ENCODE results near the gene MTCL1.

DNA sequence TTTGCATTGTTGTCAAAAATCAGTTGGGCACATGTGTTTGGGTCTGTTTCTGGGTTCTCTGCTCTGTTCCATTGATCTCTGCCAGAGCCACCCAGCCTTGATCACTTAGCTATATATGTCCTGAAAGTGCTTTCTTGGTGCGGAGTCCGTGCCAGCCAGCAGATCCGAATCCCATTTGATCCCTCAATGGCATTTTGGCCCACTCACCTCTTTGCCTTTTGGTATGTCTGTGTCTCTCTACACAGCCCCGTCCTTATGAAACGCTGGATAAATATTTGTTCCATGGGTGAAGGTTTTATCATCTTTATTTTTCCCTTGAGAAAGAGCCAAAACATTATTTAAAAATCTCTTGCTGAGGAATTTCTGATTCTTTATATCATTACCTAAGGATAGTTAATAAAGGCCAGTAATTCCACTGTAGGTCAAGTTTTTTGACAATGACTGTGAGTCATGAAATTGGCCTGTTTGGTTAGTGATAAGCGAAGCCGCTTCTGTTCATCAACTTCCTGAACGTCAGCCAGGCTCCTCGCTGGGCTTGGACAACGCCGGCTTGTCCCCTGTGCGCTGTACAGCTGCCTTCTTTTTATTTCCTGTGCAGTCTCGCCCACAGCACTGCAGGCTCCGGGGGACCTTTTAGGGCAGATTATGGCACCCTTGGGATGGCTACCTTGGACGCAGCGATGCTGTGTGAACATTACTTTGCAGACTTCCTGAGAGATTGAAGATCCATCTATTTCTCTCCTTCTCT lies 24.9 kb downstream of the MTCL1 start:
- TF ChIP-seq, protein P1, sequence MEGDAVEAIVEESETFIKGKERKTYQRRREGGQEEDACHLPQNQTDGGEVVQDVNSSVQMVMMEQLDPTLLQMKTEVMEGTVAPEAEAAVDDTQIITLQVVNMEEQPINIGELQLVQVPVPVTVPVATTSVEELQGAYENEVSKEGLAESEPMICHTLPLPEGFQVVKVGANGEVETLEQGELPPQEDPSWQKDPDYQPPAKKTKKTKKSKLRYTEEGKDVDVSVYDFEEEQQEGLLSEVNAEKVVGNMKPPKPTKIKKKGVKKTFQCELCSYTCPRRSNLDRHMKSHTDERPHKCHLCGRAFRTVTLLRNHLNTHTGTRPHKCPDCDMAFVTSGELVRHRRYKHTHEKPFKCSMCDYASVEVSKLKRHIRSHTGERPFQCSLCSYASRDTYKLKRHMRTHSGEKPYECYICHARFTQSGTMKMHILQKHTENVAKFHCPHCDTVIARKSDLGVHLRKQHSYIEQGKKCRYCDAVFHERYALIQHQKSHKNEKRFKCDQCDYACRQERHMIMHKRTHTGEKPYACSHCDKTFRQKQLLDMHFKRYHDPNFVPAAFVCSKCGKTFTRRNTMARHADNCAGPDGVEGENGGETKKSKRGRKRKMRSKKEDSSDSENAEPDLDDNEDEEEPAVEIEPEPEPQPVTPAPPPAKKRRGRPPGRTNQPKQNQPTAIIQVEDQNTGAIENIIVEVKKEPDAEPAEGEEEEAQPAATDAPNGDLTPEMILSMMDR (IDR thresholded peaks at IDR 0.05): no peak
- TF ChIP-seq POLR2A (IDR thresholded peaks at IDR 0.05) (no peak), EP300 (IDR thresholded peaks at IDR 0.05) (no peak)

Data from ovary (tissue), 3 donors.